ENCODE results near the gene MOV10.

DNA sequence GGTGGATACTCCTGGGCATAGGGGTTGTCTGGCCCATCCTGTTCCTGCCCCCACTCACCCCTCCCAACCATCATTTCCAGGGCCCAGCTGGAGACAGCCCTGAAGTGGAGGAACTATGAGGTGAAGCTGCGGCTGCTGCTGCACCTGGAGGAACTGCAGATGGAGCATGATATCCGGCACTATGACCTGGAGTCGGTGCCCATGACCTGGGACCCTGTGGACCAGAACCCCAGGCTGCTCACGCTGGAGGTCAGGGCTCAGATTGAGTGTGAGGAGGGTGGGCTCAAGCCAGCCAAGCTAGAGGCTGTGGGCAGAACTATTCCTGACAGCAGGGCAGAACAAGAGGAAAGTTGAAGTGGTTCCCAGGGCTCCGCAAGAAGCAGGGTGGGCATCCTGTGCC is 18.2 kb downstream of the MOV10 start:
- TF ChIP-seq CTCF (IDR thresholded peaks at IDR 0.05; ENCODE audit: control extremely low read depth in 1 of 3, insufficient read depth in 1 of 3, low read depth in 1 of 3, low read length in 3 of 3), result no peak
- TF ChIP-seq SIN3A (conservative IDR thresholded peaks at IDR 0.05 in 1 of 2, IDR thresholded peaks at IDR 0.05 in 1 of 2; ENCODE audit: low read depth in 1 of 2, low read length in 2 of 2), result no peak
- TF ChIP-seq CEBPB (IDR thresholded peaks at IDR 0.05; ENCODE audit: low read depth, low read length), result no peak
- no peak for TF ChIP-seq GTF2F1 (IDR thresholded peaks at IDR 0.05; ENCODE audit: borderline replicate concordance, low read depth, low read length)
- TF ChIP-seq ZNF274 (IDR thresholded peaks at IDR 0.05; ENCODE audit: borderline replicate concordance, extremely low read depth, low read length), result no peak
- TF ChIP-seq TAF1 (IDR thresholded peaks at IDR 0.05; ENCODE audit: low read depth, low read length), result no peak
- TF ChIP-seq BRCA1 (IDR thresholded peaks at IDR 0.05; ENCODE audit: low read depth, low read length), result no peak
- no peak for TF ChIP-seq ATF3 (IDR thresholded peaks at IDR 0.05; ENCODE audit: insufficient read depth, low read depth, low read length)
